Psoas muscle (tissue), 8 donors: ENCODE data around the gene TGFBR2. TPM values are rescaled to one million over a fixed set of nuclear protein-coding genes. Genes with fewer than 3 reads are reported as not detected.
"Not testable (repeated sequence)": the region's sequence is repeated elsewhere in the genome, so short reads cannot be mapped to it uniquely, and the experiment has no call there.

Source experiments
- ATAC-seq, 4 donors: fragments of 200-7000 bp; cut with Tn5 transposase; one replicate each; pipeline ENCODE4 v1.9.1; 2020; ENCODE audit warnings: moderate library complexity in 3 of 4, mild to moderate bottlenecking in 2 of 4
- DNase-seq, 2 donors: peaks; one replicate each; pipeline ENCODE4 v3.0.0-alpha.2; 2020
- H3K27ac ChIP-seq: fragments of 200-600 bp; one replicate; pipeline ENCODE4 v1.8.0; 2022
- H3K27me3 ChIP-seq, 3 donors: fragments of 200-600 bp in 1 of 3; one replicate each; pipeline versions ENCODE4 v1.6.1 to v1.8.0; 2013 to 2022; ENCODE audit warnings: low read length in 2 of 3, mild to moderate bottlenecking in 2 of 3, moderate library complexity in 1 of 3; ENCODE audit not compliant: insufficient read depth in 3 of 3
- H3K36me3 ChIP-seq, 2 donors: fragments of 200-600 bp in 1 of 2; one replicate each; pipeline versions ENCODE4 v1.6.1 to v1.8.0; 2013 to 2022; ENCODE audit warnings: low read depth in 1 of 2, mild to moderate bottlenecking in 1 of 2, moderate library complexity in 1 of 2; ENCODE audit not compliant: insufficient read depth in 1 of 2
- H3K4me1 ChIP-seq: fragments of 200-600 bp; one replicate; pipeline ENCODE4 v1.8.0; 2022
- H3K4me3 ChIP-seq: fragments of 200-600 bp; one replicate; pipeline ENCODE4 v1.8.0; 2022; ENCODE audit warnings: mild to moderate bottlenecking
- H3K9me3 ChIP-seq: fragments of 200-600 bp; one replicate; pipeline ENCODE4 v1.8.0; 2022
- CTCF ChIP-seq: fragments of 200-600 bp; IDR thresholded peaks from one replicate; pipeline ENCODE4 v1.8.0; 2022; ENCODE audit warnings: antibody characterized with exemption
- WGBS, 3 donors: extraction: QIAGEN DNeasy Blood & Tissue Kit; methylation state at CpG; one replicate each; pipeline versions ENCODE4 v1.1.6 to v1.1.7; 2013; 5-methylcytosine and 5-hydroxymethylcytosine counted together
- intact Hi-C, 2 donors: fragments of 100-400 bp; cut with DNase I; formaldehyde crosslinking; loops; one replicate each; pipeline versions ENCODE4 v1.11.0 to v1.14.2; 2022
- polyA plus RNA-seq, 3 donors: library from polyadenylated mRNA; stranded (reverse); fragments of 200-250 nt; gene quantifications; one replicate each; pipeline ENCODE4 v1.2.3, GENCODE V29; 2013
- total RNA-seq, 4 donors: library from RNA; stranded (reverse); fragmentation: NEBNext Ultra II Directional in 2 of 4; extraction: Animal tissue kit (Norgen Biotek cat#: 25700) in 2 of 4; gene quantifications; one replicate each; pipeline versions ENCODE4 v1.2.1 to v1.2.4, GENCODE V29; 2021 to 2023
- donor health status: healthy with polysubstance abuse.
- donor health status: DM: no; HTN: no; CAD: no; lungs with moderate emphysema.
- donor health status: Bipolar disorder and iron deficiency.
- donor health status: healthy.
- donor health status: DM: yes; HTN: yes; CAD: no.
- donor health status: DM: no; HTN: no; CAD: no.
- donor health status: DM: no; HTN: no; CAD: no.
- donor health status: DM: yes; HTN: yes; CAD: no.

Gene TGFBR2
- total and polyA plus RNA-seq, 7 donors, result 19.7 to 58.8 (median 42.6) TPM

- Histone ChIP-seq H3K36me3 (peaks cover 0 to 8% of the 10 kb centered on the region in 2 donors), H3K27me3 (no peaks in the 10 kb centered on the region), H3K4me1 (peaks cover 35% of the 10 kb centered on the region), H3K9me3 (no peaks in the 10 kb centered on the region), H3K4me3 (no peak overlapping the region), H3K27ac (no peak overlapping the region)
- no peak for ATAC-seq
- no peak for TF ChIP-seq CTCF
- no peak for DNase-seq
- 67 to 73% (median 68%) methylated on average over 2 of the region's 2 CpGs for WGBS, 3 donors
- intact Hi-C loops, result no loop called here
These were observed 15.2 kb downstream of the TGFBR2 start for GRCh38 chr3:30621576-30621975.

GRCh38 chr3:30622047-30622545 lies 15.7 kb downstream of the TGFBR2 start:
- ATAC-seq (no peak), DNase-seq (no peak)
- Histone ChIP-seq H3K36me3 (peaks cover 0 to 8% of the 10 kb centered on the region in 2 donors), H3K27me3 (no peaks in the 10 kb centered on the region), H3K27ac (no peak overlapping the region), H3K4me3 (no peak overlapping the region), H3K4me1 (peaks cover 35% of the 10 kb centered on the region), H3K9me3 (no peaks in the 10 kb centered on the region)
- TF ChIP-seq CTCF, result no peak
- intact Hi-C loops, result no loop called here

- ATAC-seq (no peak), DNase-seq (no peak)
- H3K4me3 ChIP-seq, result no peak overlapping the region
- H3K9me3 ChIP-seq, result no peaks in the 10 kb centered on the region
- WGBS, 3 donors, result 59 to 97% (median 81%) methylated on average over 3 of the region's 3 CpGs
- intact Hi-C loops, result no loop called here
- H3K4me1 ChIP-seq, result peaks cover 33% of the 10 kb centered on the region
- no peaks in the 10 kb centered on the region for H3K27me3 ChIP-seq
- peaks cover 0 to 8% of the 10 kb centered on the region in 2 donors for H3K36me3 ChIP-seq
- H3K27ac ChIP-seq, result no peak overlapping the region
- no peak for TF ChIP-seq CTCF
These were observed 16.4 kb downstream of the TGFBR2 start for GRCh38 chr3:30622790-30623189.

- Histone ChIP-seq H3K4me3 (no peak overlapping the region), H3K27ac (no peak overlapping the region), H3K9me3 (no peaks in the 10 kb centered on the region), H3K36me3 (peaks cover 0 to 8% of the 10 kb centered on the region in 2 donors), H3K4me1 (peaks cover 33% of the 10 kb centered on the region), H3K27me3 (no peaks in the 10 kb centered on the region)
- TF ChIP-seq CTCF, result no peak
- no peak for DNase-seq
- WGBS, 3 donors, result 89 to 92% (median 91%) methylated on average over 5 of the region's 5 CpGs
- no peak for ATAC-seq
- intact Hi-C loops, result no loop called here
These were observed 16.9 kb downstream of the TGFBR2 start for GRCh38 chr3:30623351-30623750.

- H3K4me3 ChIP-seq, H3K27ac ChIP-seq, DNase-seq, ATAC-seq, H3K9me3 ChIP-seq, intact Hi-C loops, H3K36me3 ChIP-seq, H3K27me3 ChIP-seq: not testable (repeated sequence)
- peaks cover 44% of the 10 kb centered on the region for H3K4me1 ChIP-seq
- WGBS, 3 donors, result 89 to 94% (median 89%) methylated on average over 6 of the region's 6 CpGs
These were observed 18.1 kb downstream of the TGFBR2 start for GRCh38 chr3:30624480-30624879.
